ENCODE data around the gene CCDC192.

The CCDC192 gene

GRCh38 chr5:127694518-127695171 lies 8.5 kb upstream of the CCDC192 start:
- TF ChIP-seq CTCF (IDR thresholded peaks at IDR 0.05; ENCODE audit: low read depth, low read length, missing control alignments), result no peak
- no peak for DNase-seq
- in situ Hi-C loops (cut with HindIII; ENCODE audit: low pct_ligation_motif_present, low sequenced_read_pairs), result no loop called here
- no peaks in the 10 kb centered on the region for H3K36me3 ChIP-seq (replicated peaks)
- no peak overlapping the region for H3K27ac ChIP-seq
- no peaks in the 10 kb centered on the region for H3K27me3 ChIP-seq (replicated peaks)
- no peak overlapping the region for H3K4me3 ChIP-seq (ENCODE audit: low read depth, low read length)

DNA sequence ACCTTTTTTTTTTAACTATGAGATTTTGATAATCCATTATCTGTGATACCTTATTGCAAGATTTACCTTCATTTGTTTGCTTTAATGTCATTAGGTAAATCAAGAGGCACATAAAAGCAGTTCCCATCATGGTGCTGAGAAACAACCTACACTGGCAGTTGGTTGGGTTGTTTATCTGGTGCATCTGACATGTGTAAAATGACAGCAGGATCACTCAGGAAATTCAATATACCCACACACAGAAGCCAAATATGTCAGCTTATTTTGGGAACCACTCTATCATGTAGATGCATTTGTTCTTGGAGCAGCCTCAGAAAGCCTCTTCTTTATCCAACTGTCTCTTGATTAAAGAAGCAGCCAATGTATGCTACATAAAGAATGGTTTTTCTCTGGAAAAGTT lies 7.8 kb upstream of the CCDC192 start:
- Histone ChIP-seq H3K36me3 (replicated peaks) (no peaks in the 10 kb centered on the region), H3K27ac (no peak overlapping the region), H3K4me3 (ENCODE audit: low read depth, low read length) (no peak overlapping the region), H3K27me3 (replicated peaks) (no peaks in the 10 kb centered on the region)
- TF ChIP-seq CTCF (IDR thresholded peaks at IDR 0.05; ENCODE audit: low read depth, low read length, missing control alignments), result no peak
- in situ Hi-C loops (cut with HindIII; ENCODE audit: low pct_ligation_motif_present, low sequenced_read_pairs), result no loop called here
- DNase-seq, result no peak

DNA sequence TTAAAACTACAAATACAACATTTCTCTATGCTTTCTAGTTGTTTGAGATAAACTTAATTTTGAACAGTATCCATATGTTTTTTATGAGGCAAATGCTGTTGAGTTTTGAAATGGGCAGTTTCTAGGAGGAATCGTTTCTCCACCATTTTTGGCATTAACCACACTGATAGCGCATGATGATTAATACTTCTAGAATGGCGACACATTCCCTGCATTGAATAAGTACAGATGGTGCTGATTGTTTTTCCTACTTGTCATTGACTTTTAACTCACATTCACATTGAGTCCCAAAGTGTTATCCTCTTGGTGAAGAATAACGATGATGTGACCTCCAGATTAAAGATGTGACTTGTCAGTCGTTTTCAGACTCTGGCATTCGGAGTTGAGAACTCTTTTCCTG lies 6.5 kb upstream of the CCDC192 start:
- in situ Hi-C loops (cut with HindIII; ENCODE audit: low pct_ligation_motif_present, low sequenced_read_pairs), result no loop called here
- DNase-seq, result peak; percentile 81

GRCh38 chr5:127697894-127698600 lies 5.1 kb upstream of the CCDC192 start:
- peak; percentile 57 for DNase-seq
- H3K27me3 ChIP-seq (replicated peaks), result no peaks in the 10 kb centered on the region
- in situ Hi-C loops (cut with HindIII; ENCODE audit: low pct_ligation_motif_present, low sequenced_read_pairs), result no loop called here
- H3K36me3 ChIP-seq (replicated peaks), result no peaks in the 10 kb centered on the region
- H3K27ac ChIP-seq, result no peak overlapping the region
- TF ChIP-seq CTCF (IDR thresholded peaks at IDR 0.05; ENCODE audit: low read depth, low read length, missing control alignments), result no peak
- H3K4me3 ChIP-seq (ENCODE audit: low read depth, low read length), result no peak overlapping the region

More for the DNA sequence above, 6.5 kb upstream of the CCDC192 start:
- Histone ChIP-seq H3K27ac (peak overlapping the region; percentile 7), H3K36me3 (replicated peaks) (no peaks in the 10 kb centered on the region), H3K4me3 (ENCODE audit: low read depth, low read length) (no peak overlapping the region), H3K27me3 (replicated peaks) (no peaks in the 10 kb centered on the region)
- TF ChIP-seq CTCF (IDR thresholded peaks at IDR 0.05; ENCODE audit: low read depth, low read length, missing control alignments), result no peak

DNA sequence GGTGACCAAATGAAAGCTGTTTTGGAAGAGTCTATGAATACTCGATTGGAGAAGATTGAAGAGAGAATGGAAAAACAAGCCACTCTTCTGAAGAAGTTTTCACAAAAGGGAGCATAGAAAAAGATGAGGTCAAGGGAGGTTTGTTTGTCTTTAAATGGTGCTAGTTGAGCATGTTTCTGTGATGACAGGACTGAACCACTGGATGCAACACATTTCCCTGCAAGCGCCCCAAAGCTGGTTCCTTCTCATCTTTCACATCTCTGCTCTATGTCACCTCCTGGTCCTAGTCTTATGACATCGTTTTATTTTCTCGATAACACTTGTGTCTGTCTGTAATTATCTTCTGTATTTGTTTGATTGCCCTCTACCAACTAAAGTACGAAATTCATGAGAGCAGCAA lies 3.8 kb upstream of the CCDC192 start:
- DNase-seq, result peak; percentile 11
- Histone ChIP-seq H3K36me3 (replicated peaks) (no peaks in the 10 kb centered on the region), H3K4me3 (ENCODE audit: low read depth, low read length) (no peak overlapping the region), H3K27me3 (replicated peaks) (no peaks in the 10 kb centered on the region), H3K27ac (no peak overlapping the region)
- in situ Hi-C loops (cut with HindIII; ENCODE audit: low pct_ligation_motif_present, low sequenced_read_pairs), result no loop called here
- no peak for TF ChIP-seq CTCF (IDR thresholded peaks at IDR 0.05; ENCODE audit: low read depth, low read length, missing control alignments)
